C4-2B (cell line): ENCODE measurements around the gene NRP2.

Source experiments
- H3K27ac ChIP-seq: fragments of 450-650 bp; 2 replicates; pipeline ENCODE4 v1.5.1; 2017
- ZFX ChIP-seq: fragments of 450-650 bp; IDR thresholded peaks from 2 replicates; pipeline ENCODE4 v1.6.1; 2017
- TF ChIP-seq, protein P1 (sequence below): fragments of 450-650 bp; conservative IDR thresholded peaks from 2 replicates; pipeline ENCODE4 v1.5.1; 2017; ENCODE audit warnings: mild to moderate bottlenecking

The NRP2 gene

DNA sequence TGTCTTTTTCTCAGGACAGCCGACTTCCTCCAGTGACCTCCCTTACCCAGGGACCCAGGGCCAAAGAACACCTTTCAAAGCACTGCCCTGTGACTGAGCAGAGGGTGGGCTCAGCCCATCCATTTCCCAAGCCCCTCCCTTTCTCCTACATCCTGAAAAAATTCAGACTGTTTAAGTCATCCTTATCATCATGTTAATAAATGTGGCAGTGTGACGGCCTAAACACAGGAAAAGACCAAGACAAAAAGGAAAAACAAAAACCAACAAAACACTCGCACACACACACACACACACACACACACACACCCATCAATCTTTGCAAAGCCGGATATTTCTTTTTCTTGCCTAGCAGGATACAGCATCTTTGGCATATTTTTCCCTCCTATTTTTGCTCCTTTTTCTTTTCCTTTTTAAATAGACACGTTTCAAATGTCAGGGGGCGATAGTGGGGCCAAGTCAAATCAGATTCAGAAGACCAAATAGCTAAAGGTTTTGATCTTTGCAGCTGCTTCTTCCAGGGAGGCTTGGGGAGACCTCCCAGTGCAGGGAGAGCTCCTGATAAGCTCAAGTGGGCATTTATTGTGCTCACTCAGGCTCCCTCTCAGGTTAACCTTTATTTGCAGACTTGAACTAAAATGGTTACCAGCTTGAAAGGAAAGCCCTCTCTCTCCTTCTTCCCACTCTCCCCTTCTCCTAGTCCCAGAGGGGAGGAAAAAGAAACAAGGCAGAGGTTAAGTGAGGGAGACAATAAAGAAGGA, 39.5 kb upstream of the NRP2 start:
- no peak for TF ChIP-seq ZFX
- TF ChIP-seq, protein P1, sequence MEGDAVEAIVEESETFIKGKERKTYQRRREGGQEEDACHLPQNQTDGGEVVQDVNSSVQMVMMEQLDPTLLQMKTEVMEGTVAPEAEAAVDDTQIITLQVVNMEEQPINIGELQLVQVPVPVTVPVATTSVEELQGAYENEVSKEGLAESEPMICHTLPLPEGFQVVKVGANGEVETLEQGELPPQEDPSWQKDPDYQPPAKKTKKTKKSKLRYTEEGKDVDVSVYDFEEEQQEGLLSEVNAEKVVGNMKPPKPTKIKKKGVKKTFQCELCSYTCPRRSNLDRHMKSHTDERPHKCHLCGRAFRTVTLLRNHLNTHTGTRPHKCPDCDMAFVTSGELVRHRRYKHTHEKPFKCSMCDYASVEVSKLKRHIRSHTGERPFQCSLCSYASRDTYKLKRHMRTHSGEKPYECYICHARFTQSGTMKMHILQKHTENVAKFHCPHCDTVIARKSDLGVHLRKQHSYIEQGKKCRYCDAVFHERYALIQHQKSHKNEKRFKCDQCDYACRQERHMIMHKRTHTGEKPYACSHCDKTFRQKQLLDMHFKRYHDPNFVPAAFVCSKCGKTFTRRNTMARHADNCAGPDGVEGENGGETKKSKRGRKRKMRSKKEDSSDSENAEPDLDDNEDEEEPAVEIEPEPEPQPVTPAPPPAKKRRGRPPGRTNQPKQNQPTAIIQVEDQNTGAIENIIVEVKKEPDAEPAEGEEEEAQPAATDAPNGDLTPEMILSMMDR: no peak
- H3K27ac ChIP-seq: no peak overlapping the region

DNA sequence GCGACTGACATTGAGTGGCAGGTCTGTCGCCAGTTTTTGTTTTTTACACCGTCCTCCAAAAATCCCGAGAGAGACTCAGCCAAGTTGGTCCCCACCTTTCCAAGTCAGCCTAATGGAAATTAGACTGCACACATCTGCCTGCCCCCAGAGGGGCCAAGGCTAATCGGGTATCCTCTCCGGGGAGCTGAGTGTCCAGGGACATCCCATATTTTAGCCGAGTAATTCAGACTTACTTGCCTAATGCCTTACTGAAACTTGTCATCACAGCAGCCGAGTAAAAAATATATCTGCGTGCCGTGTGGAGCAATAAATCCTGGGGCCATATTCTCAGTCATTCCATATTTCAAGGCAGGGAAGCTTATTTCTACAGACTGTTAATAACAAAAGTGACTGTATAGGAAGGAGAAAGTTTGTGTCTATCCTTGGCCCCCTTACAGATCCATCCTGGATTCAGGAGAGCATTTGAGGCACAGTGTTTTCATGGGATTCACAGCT, 38.9 kb upstream of the NRP2 start:
- no peak overlapping the region for H3K27ac ChIP-seq
- no peak for TF ChIP-seq ZFX
- TF ChIP-seq, protein P1: no peak

DNA sequence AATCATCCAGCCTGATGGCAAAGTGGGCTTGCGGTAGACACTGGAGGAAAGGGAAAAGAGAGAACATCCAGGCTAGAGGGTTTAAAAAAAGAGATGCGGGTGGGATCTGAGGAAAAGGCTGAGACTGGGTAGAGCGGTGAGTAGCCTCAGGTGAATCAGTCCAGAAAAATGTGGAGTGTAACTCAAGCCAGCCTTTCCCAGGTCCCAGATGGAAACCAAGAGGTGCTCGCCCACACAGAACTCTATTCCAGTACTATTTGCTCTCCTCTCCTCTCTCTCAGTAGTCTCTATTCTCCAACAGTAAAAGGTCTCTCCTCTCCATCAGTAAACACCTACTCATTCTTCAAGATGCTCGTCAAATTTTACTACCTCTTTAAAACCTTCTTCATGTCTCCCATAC, 38.3 kb upstream of the NRP2 start:
- H3K27ac ChIP-seq: no peak overlapping the region
- TF ChIP-seq, protein P1: no peak
- no peak for TF ChIP-seq ZFX

DNA sequence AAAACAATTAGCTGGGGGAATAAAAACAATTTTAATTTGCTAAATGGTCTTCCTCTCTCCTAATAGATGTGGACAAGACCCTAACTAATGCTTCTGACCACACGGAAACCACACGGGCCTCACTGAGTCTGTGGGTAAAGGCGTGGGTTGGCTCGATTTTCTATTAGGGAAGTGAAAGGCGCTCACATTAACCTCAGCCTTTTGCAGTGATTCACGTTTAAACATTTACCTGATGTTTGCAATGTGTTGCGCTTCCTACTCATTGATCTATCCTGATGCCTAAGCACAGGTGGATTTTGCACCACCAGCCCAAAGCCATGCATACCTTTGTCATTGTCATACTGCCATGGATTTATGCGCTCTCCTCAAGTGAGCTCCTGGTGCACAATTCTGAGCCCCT, 35.6 kb upstream of the NRP2 start:
- no peak overlapping the region for H3K27ac ChIP-seq
- TF ChIP-seq ZFX: no peak
- TF ChIP-seq, protein P1: no peak

DNA sequence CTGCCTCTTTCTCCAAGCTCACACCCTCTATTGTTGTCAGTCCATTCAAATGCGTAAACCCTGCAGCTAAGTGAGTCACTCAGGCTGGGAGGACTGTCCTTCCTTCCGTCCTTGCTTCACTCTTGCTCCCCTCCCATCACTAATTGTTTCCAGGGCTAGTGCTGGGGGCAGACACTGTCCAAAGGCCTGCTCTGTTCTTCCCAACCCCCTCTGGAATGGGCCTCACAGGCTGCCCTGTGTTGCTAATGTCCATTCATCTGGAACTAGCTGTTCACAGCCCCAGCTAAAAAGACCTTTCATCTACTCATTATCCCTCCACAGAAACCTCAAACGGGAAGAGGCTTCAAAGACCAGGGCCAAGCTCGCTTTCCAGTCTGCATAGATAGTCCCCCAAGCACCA, 31.9 kb upstream of the NRP2 start:
- no peak for TF ChIP-seq ZFX
- TF ChIP-seq, protein P1: no peak
- H3K27ac ChIP-seq: no peak overlapping the region

DNA sequence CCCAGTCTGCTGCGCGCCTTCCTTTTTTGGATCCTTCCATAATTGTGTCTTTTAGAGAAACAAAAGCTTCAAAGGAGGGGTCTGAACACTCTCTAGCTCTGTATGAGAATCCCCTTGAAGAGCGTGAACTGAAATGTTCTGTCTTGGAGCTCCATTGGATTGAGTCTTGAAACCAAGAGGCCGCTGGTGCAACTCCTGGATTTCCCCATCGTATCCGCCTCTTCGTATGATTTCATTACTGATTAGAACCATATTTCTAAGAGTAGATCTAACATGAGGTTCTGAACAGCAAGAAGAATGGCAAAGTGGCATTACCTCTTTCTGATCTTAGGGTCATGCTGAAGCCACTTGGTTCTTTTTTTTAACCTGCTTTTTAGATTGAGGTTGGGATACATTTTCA, 31.4 kb upstream of the NRP2 start:
- no peak overlapping the region for H3K27ac ChIP-seq

GRCh38 chr2:205651719-205652118, 30.6 kb upstream of the NRP2 start:
- no peak for TF ChIP-seq ZFX
- TF ChIP-seq, protein P1: no peak
- H3K27ac ChIP-seq: no peak overlapping the region

More for the DNA sequence above, 31.4 kb upstream of the NRP2 start:
- no peak for TF ChIP-seq ZFX
- TF ChIP-seq, protein P1: no peak
